GM12878 (cell line): Measurements from ENCODE around the gene AMN. TPM values are rescaled to one million over a fixed set of nuclear protein-coding genes. Genes with fewer than 3 reads are reported as not detected.

Experiments used
- ATAC-seq: fragments of 200-7000 bp; cut with Tn5 transposase; 3 replicates; pipeline ENCODE4 v1.9.1; 2020; ENCODE audit warnings: mild to moderate bottlenecking, moderate library complexity
- BruUV-seq: library from RNA; stranded (reverse); fragments of 400-500 nt; replicated peaks from 2 replicates; lab custom pipeline; 2021; lab: Mats Ljungman, UMichigan
- CTCF ChIA-PET: fragments of 300-600 bp; sonication (Branson Sonifier 250); formaldehyde crosslinking; extraction: SDS; loops from one replicate; lab custom pipeline; 2021; ENCODE audit warnings: inconsistent platforms; lab: Yijun Ruan, JAX
- POLR2A ChIA-PET: fragments of 350-600 bp; formaldehyde crosslinking; extraction: SDS; loops from one replicate; lab custom pipeline; 2021; ENCODE audit warnings: inconsistent platforms; lab: Charles Lee
- RAD21 ChIA-PET: fragments of 300-600 bp; sonication (Branson Sonifier 250); formaldehyde crosslinking; loops from one replicate; lab custom pipeline; 2023; ENCODE audit warnings: antibody characterized with exemption; ENCODE audit not compliant: unreplicated experiment; lab: Charles Lee
- SMC1A ChIA-PET: fragments of 300-600 bp; sonication (Branson Sonifier 250); formaldehyde crosslinking; loops from one replicate; lab custom pipeline; 2023; ENCODE audit not compliant: unreplicated experiment, uncharacterized antibody; lab: Charles Lee
- DNase-seq: peaks from one replicate; pipeline ENCODE4 v3.0.0-alpha.2; 2011; ENCODE audit warnings: low read depth, low spot score
- FAIRE-seq: peaks from 3 replicates; lab custom pipeline; 2011; peaks lifted over from hg19 to GRCh38; lab: Jason Lieb, UNC
- H2AFZ ChIP-seq: 2 replicates; pipeline ENCODE4 v1.6.0; 2011; ENCODE audit warnings: low read depth, low read length, control low read depth; ENCODE audit not compliant: control insufficient read depth
- H3K27ac ChIP-seq: 2 replicates; pipeline ENCODE4 v1.5.1; 2011; ENCODE audit warnings: control low read depth; ENCODE audit not compliant: control insufficient read depth, insufficient read depth
- H3K27me3 ChIP-seq, 2 experiments: replicated peaks in 1 of 2; 2 replicates each; pipeline versions ENCODE4 v1.6.0 to v1.6.1; 2011; ENCODE audit warnings: low read length in 1 of 2; ENCODE audit not compliant: control insufficient read depth in 2 of 2, insufficient read depth in 2 of 2
- H3K36me3 ChIP-seq, 2 experiments: 2 replicates each; pipeline ENCODE4 v1.5.1; 2011; ENCODE audit warnings: low read length in 1 of 2; ENCODE audit not compliant: control insufficient read depth in 2 of 2, insufficient read depth in 2 of 2
- H3K4me1 ChIP-seq: 2 replicates; pipeline ENCODE4 v1.6.1; 2011; ENCODE audit warnings: mild to moderate bottlenecking, low read length, moderate library complexity, mixed read lengths; ENCODE audit not compliant: control insufficient read depth, insufficient read depth
- H3K4me2 ChIP-seq: 2 replicates; pipeline ENCODE4 v1.6.0; 2011; ENCODE audit warnings: control low read depth; ENCODE audit not compliant: control insufficient read depth, insufficient read depth
- H3K4me3 ChIP-seq: fragments of 200-600 bp; sonication (generic); 2 replicates; pipeline ENCODE4 v1.5.1; 2016
- H3K79me2 ChIP-seq: 2 replicates; pipeline ENCODE4 v1.6.0; 2011; ENCODE audit warnings: low read length; ENCODE audit not compliant: control insufficient read depth, insufficient read depth
- H3K9ac ChIP-seq: 2 replicates; pipeline ENCODE4 v1.8.0; 2011; ENCODE audit warnings: low read length, control low read depth, mixed read lengths; ENCODE audit not compliant: control insufficient read depth, insufficient read depth
- H3K9me3 ChIP-seq: replicated peaks from 3 replicates; pipeline ENCODE4 v1.5.1; 2011; ENCODE audit warnings: mild to moderate bottlenecking, low read length; ENCODE audit not compliant: control insufficient read depth, insufficient read depth
- H4K20me1 ChIP-seq: 2 replicates; pipeline ENCODE4 v1.6.0; 2011; ENCODE audit not compliant: control insufficient read depth, insufficient read depth
- ATF3 ChIP-seq: IDR thresholded peaks from 2 replicates; pipeline ENCODE4 v1.6.1; 2011; ENCODE audit warnings: low read depth, mild to moderate bottlenecking, low read length, moderate library complexity, borderline replicate concordance; ENCODE audit errors: extremely low read depth
- BCL11A ChIP-seq: IDR thresholded peaks from 2 replicates; pipeline ENCODE4 v1.6.1; 2011; ENCODE audit warnings: low read depth, low read length
- BRCA1 ChIP-seq: IDR thresholded peaks from 2 replicates; pipeline ENCODE4 v1.6.1; 2011; ENCODE audit warnings: low read depth, low read length, improper control_type of control experiment
- CEBPB ChIP-seq, 2 experiments: fragments of 150-350 bp in 1 of 2; IDR thresholded peaks; 2 replicates each; pipeline ENCODE4 v1.6.1; 2012 to 2014; ENCODE audit warnings: low read depth in 2 of 2, low read length in 2 of 2, borderline replicate concordance in 1 of 2, inconsistent platforms in 1 of 2
- ESRRA ChIP-seq: IDR thresholded peaks from 2 replicates; pipeline ENCODE4 v1.6.1; 2012; ENCODE audit warnings: mild to moderate bottlenecking, low read length, improper control_type of control experiment
- EZH2 ChIP-seq: IDR thresholded peaks from 2 replicates; pipeline ENCODE4 v1.6.1; 2012; ENCODE audit warnings: low read depth, mild to moderate bottlenecking, control low read depth, inconsistent platforms, low read length, borderline replicate concordance; ENCODE audit not compliant: control insufficient read depth
- FOS ChIP-seq: IDR thresholded peaks from 3 replicates; pipeline ENCODE4 v1.6.1; 2011; ENCODE audit warnings: borderline replicate concordance; ENCODE audit not compliant: insufficient read length; ENCODE audit errors: extremely low read depth
- GATAD2B ChIP-seq: fragments of 450-650 bp; conservative IDR thresholded peaks from 2 replicates; pipeline ENCODE4 v1.6.1; 2017; ENCODE audit warnings: low read depth, mild to moderate bottlenecking, moderate library complexity
- NBN ChIP-seq: fragments of 450-650 bp; IDR thresholded peaks from 2 replicates; pipeline ENCODE4 v1.6.1; 2016
- NFYA ChIP-seq: IDR thresholded peaks from 2 replicates; pipeline ENCODE4 v1.6.1; 2011; ENCODE audit warnings: low read depth, mild to moderate bottlenecking, low read length, improper control_type of control experiment, borderline replicate concordance
- PAX8 ChIP-seq: fragments of 450-650 bp; IDR thresholded peaks from 2 replicates; pipeline ENCODE4 v1.6.1; 2017; ENCODE audit warnings: mild to moderate bottlenecking, moderate library complexity
- POLR2AphosphoS2 ChIP-seq: IDR thresholded peaks from 2 replicates; pipeline ENCODE4 v1.6.1; 2011; ENCODE audit warnings: low read depth, mild to moderate bottlenecking, low read length, improper control_type of control experiment, moderate library complexity
- SUZ12 ChIP-seq: fragments of 200-600 bp; sonication (generic); IDR thresholded peaks from one replicate; pipeline ENCODE4 v1.6.1; 2018; ENCODE audit warnings: antibody characterized with exemption, mild to moderate bottlenecking; ENCODE audit not compliant: unreplicated experiment
- ZNF207 ChIP-seq: fragments of 450-650 bp; IDR thresholded peaks from 2 replicates; pipeline ENCODE4 v1.6.1; 2014; ENCODE audit warnings: antibody characterized with exemption, mild to moderate bottlenecking, borderline replicate concordance
- WGBS: methylation state at CpG from one replicate; pipeline ENCODE4 v1.1.6; 2016; ENCODE audit warnings: low lambda C conversion rate; ENCODE audit not compliant: insufficient replicate concordance, insufficient coverage; ENCODE audit errors: missing lambda C conversion rate; 5-methylcytosine and 5-hydroxymethylcytosine counted together
- in situ Hi-C: fragments of 300-500 bp; cut with MboI; formaldehyde crosslinking; loops from 9 replicates; pipeline ENCODE4 v1.14.3; 2018; ENCODE audit warnings: mixed read lengths
- intact Hi-C: fragments of 100-400 bp; cut with micrococcal nuclease; formaldehyde crosslinking; loops from one replicate; pipeline ENCODE4 v1.14.2; 2022; ENCODE audit not compliant: unreplicated experiment
- polyA plus RNA-seq, 11 experiments: library from polyadenylated mRNA; depleted of rRNA in 4 of 11; unstranded in 6 of 11; stranded (reverse) in 5 of 11; fragments of >200 nt; fragmentation: Nextera tagmentation in 4 of 11; fragmentation: Illumina TruSeq in 1 of 11; extraction: Ambion mirVana in 4 of 11; extraction: Trizol in 1 of 11; gene quantifications; 1 replicate in 1 of 11; 2 replicates in 10 of 11; pipeline versions ENCODE4 v1.2.1 to v1.2.3, GENCODE V29; 2011 to 2016; ENCODE audit warnings: inconsistent platforms in 2 of 11, missing spikeins in 2 of 11, low read depth in 1 of 11
- total RNA-seq, 4 experiments: library from RNA; depleted of rRNA in 3 of 4; stranded (reverse); fragments of >200 nt in 3 of 4; fragmentation: Illumina TruSeq in 1 of 4; extraction: Trizol in 1 of 4; gene quantifications; 2 replicates each; pipeline versions ENCODE4 v1.2.1 to v1.2.3, GENCODE V29; 2013 to 2021
- TF ChIP-seq, protein P1 (sequence below): IDR thresholded peaks from 2 replicates; pipeline ENCODE4 v1.6.1; 2012; ENCODE audit warnings: low read depth, low read length, improper control_type of control experiment
- TF ChIP-seq, protein P2 (sequence below): fragments of 450-650 bp; formaldehyde crosslinking; IDR thresholded peaks from 2 replicates; pipeline ENCODE4 v1.4.0; 2022; ENCODE audit warnings: mild to moderate bottlenecking, moderate library complexity
- TF ChIP-seq, protein P3 (sequence below): fragments of 450-650 bp; IDR thresholded peaks from 2 replicates; pipeline ENCODE4 v1.6.1; 2016; ENCODE audit warnings: mild to moderate bottlenecking

The AMN gene
- total and polyA plus RNA-seq, 10 of the 15 experiments (the other 5 are each of a cell fraction or from before 2014, with no cell fraction given), result 0.03 to 0.33 (median 0.11) TPM; not detected in 6

DNA sequence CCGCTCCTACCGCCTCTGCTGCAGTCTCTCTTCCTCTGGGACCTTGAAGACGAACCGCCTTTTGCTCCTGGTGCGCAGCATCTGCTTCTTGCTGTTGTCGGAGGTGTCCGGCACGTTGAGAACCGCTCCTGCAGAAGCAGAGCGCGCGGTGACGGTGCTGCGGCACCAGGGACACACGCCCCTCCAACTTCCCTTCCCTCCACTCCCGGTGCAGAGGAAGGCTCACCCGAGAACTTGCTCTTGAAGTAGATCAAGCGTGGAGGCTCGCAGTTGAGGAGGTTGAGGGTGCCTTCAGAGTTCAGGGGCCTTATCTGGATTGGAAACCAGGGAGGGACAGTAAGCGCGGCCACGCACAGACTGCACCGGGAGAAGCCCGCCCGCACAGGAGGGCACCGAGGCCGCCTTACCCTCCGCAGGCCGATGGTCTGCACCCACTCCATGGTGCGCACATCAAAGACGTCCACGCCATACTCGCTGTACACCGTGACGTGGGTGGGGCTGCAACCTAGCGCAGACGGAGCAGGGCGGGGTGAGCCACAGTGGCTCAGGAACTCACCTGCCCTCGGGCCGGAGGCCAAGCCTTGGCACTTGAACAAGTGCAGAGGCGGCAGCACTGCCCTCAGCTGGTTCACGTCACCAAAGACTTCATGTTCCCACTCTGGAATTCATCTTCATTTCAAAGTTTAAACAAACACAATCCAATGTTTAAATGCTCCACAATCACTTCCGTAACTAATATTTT is 17.5 kb downstream of the AMN start:
- no peak overlapping the region for H3K9ac ChIP-seq
- no peak overlapping the region for H3K27ac ChIP-seq
- peaks cover 3 to 4% of the 10 kb centered on the region in 2 experiments; a peak in 3 of 4 replicates for H3K36me3 ChIP-seq
- no peak for TF ChIP-seq PAX8
- TF ChIP-seq, protein P1, sequence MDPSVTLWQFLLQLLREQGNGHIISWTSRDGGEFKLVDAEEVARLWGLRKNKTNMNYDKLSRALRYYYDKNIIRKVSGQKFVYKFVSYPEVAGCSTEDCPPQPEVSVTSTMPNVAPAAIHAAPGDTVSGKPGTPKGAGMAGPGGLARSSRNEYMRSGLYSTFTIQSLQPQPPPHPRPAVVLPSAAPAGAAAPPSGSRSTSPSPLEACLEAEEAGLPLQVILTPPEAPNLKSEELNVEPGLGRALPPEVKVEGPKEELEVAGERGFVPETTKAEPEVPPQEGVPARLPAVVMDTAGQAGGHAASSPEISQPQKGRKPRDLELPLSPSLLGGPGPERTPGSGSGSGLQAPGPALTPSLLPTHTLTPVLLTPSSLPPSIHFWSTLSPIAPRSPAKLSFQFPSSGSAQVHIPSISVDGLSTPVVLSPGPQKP, result no peak
- TF ChIP-seq ESRRA, result no peak
- TF ChIP-seq NFYA, result no peak
- TF ChIP-seq EZH2, result no peak
- no peak for TF ChIP-seq NBN
- TF ChIP-seq FOS, result no peak
- TF ChIP-seq, protein P2, sequence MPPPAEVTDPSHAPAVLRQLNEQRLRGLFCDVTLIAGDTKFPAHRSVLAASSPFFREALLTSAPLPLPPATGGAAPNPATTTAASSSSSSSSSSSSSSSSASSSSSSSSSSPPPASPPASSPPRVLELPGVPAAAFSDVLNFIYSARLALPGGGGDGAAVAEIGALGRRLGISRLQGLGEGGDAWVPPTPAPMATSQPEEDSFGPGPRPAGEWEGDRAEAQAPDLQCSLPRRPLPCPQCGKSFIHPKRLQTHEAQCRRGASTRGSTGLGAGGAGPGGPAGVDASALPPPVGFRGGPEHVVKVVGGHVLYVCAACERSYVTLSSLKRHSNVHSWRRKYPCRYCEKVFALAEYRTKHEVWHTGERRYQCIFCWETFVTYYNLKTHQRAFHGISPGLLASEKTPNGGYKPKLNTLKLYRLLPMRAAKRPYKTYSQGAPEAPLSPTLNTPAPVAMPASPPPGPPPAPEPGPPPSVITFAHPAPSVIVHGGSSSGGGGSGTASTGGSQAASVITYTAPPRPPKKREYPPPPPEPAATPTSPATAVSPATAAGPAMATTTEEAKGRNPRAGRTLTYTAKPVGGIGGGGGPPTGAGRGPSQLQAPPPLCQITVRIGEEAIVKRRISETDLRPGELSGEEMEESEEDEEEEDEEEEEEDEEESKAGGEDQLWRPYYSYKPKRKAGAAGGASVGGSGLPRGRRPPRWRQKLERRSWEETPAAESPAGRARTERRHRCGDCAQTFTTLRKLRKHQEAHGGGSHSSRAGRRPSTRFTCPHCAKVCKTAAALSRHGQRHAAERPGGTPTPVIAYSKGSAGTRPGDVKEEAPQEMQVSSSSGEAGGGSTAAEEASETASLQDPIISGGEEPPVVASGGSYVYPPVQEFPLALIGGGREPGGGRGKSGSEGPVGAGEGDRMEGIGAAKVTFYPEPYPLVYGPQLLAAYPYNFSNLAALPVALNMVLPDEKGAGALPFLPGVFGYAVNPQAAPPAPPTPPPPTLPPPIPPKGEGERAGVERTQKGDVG (CRISPR knock-in tag), result no peak
- TF ChIP-seq SUZ12, result no peak
- TF ChIP-seq ZNF207, result no peak
- no peak for TF ChIP-seq BCL11A
- TF ChIP-seq, protein P3, sequence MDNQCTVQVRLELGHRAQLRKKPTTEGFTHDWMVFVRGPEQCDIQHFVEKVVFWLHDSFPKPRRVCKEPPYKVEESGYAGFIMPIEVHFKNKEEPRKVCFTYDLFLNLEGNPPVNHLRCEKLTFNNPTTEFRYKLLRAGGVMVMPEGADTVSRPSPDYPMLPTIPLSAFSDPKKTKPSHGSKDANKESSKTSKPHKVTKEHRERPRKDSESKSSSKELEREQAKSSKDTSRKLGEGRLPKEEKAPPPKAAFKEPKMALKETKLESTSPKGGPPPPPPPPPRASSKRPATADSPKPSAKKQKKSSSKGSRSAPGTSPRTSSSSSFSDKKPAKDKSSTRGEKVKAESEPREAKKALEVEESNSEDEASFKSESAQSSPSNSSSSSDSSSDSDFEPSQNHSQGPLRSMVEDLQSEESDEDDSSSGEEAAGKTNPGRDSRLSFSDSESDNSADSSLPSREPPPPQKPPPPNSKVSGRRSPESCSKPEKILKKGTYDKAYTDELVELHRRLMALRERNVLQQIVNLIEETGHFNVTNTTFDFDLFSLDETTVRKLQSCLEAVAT, result no peak
- TF ChIP-seq ATF3, result no peak
- TF ChIP-seq CEBPB (IDR thresholded peaks at IDR 0.05; ENCODE audit: borderline replicate concordance in 1 of 2, low read depth in 2 of 2, low read length in 2 of 2), result no peak
- TF ChIP-seq BRCA1, result no peak
- no peak for TF ChIP-seq GATAD2B
- no peak for TF ChIP-seq POLR2AphosphoS2
- no peaks in the 10 kb centered on the region for H3K27me3 ChIP-seq
- ChIA-PET CTCF (no interaction called here), SMC1A (no interaction called here), RAD21 (no interaction called here), POLR2A (no interaction called here)
- ATAC-seq (no peak), DNase-seq (no peak), FAIRE-seq (no peak)
- BruUV-seq, result no TSS peak
- H2AFZ ChIP-seq, result no peak overlapping the region
- no peaks in the 10 kb centered on the region for H4K20me1 ChIP-seq
- intact Hi-C loops, result no loop called here
- no peak overlapping the region for H3K4me3 ChIP-seq
- no peak overlapping the region for H3K4me2 ChIP-seq
- no peaks in the 10 kb centered on the region for H3K4me1 ChIP-seq
- 77% methylated on average over 39 of the region's 43 CpGs for WGBS
- in situ Hi-C loops, result no loop called here
- no peaks in the 10 kb centered on the region for H3K9me3 ChIP-seq
- H3K79me2 ChIP-seq, result no peaks in the 10 kb centered on the region
